Activated CD4-positive, alpha-beta memory T cell treated with anti-CD3 and anti-CD28 coated beads, Interleukin-2, amount 10 ng/mL, durations not matched to agents 7 days and 5 days (primary cell): Measurements from ENCODE around the gene LCT. TPM values are rescaled to one million over a fixed set of nuclear protein-coding genes. Genes with fewer than 3 reads are reported as not detected.
A peak's percentile ranks its signal among the peaks of the same experiment; 100 is the strongest.

Experiments
- CTCF ChIA-PET: fragments of 350-600 bp; sonication (Branson Sonifier 250); formaldehyde crosslinking; loops from one replicate; lab custom pipeline; 2021; ENCODE audit warnings: antibody characterized with exemption, inconsistent platforms; lab: Charles Lee
- POLR2A ChIA-PET: fragments of 350-600 bp; sonication (Branson Sonifier 250); formaldehyde crosslinking; loops from one replicate; lab custom pipeline; 2021; ENCODE audit warnings: antibody characterized with exemption; lab: Charles Lee
- DNase-seq: peaks from one replicate; pipeline ENCODE4 v3.0.0-alpha.2; 2020
- H3K27ac Mint-ChIP-seq: one replicate; pipeline ENCODE4 v1.8.0; 2021; ENCODE audit warnings: mild to moderate bottlenecking, mixed read lengths
- H3K27me3 Mint-ChIP-seq: one replicate; pipeline ENCODE4 v1.8.0; 2021; ENCODE audit warnings: mixed read lengths
- H3K36me3 Mint-ChIP-seq: one replicate; pipeline ENCODE4 v1.8.0; 2021; ENCODE audit warnings: low read depth, mixed read lengths
- H3K4me1 Mint-ChIP-seq: one replicate; pipeline ENCODE4 v1.8.0; 2021; ENCODE audit warnings: mixed read lengths
- H3K4me3 Mint-ChIP-seq: one replicate; pipeline ENCODE4 v1.8.0; 2021; ENCODE audit warnings: mild to moderate bottlenecking, mixed read lengths
- H3K9me3 Mint-ChIP-seq: one replicate; pipeline ENCODE4 v1.8.0; 2021; ENCODE audit warnings: mixed read lengths
- total RNA-seq, 2 experiments: library from RNA; stranded (reverse); gene quantifications; one replicate each; pipeline ENCODE4 v1.2.3, GENCODE V29; 2021

LCT gene
- total RNA-seq, 2 experiments from 2014 or later, result 0.08 to 0.13 TPM

GRCh38 chr2:135851858-135852257 lies 14.9 kb upstream of the LCT start:
- Mint-ChIP-seq H3K27ac (no peak overlapping the region), H3K9me3 (no peaks in the 10 kb centered on the region), H3K4me1 (peaks cover 6% of the 10 kb centered on the region), H3K4me3 (no peak overlapping the region), H3K36me3 (peaks cover 81% of the 10 kb centered on the region), H3K27me3 (no peaks in the 10 kb centered on the region)
- POLR2A ChIA-PET, result interaction anchor here (0.9 to 1.1 kb wide), 3 partner anchors 14 to 25 kb away, joined by 3 to 5 read pairs (median 3); partner anchors contain the start of gene MCM6
- CTCF ChIA-PET, result no interaction called here
- DNase-seq, result no peak

- H3K36me3 Mint-ChIP-seq, result peaks cover 76% of the 10 kb centered on the region
- H3K27me3 Mint-ChIP-seq, result no peaks in the 10 kb centered on the region
- DNase-seq, result no peak
- H3K27ac Mint-ChIP-seq, result no peak overlapping the region
- H3K9me3 Mint-ChIP-seq, result no peaks in the 10 kb centered on the region
- peaks cover 6% of the 10 kb centered on the region for H3K4me1 Mint-ChIP-seq
- ChIA-PET CTCF (interaction anchor here (1.0 kb wide), 1 partner anchor 533 kb away, joined by 3 read pairs; no protein-coding TSS in a partner anchor), POLR2A (interaction anchor here (0.9 to 1.1 kb wide), 3 partner anchors 13 to 25 kb away, joined by 3 to 5 read pairs (median 3); partner anchors contain the start of gene MCM6)
- H3K4me3 Mint-ChIP-seq, result no peak overlapping the region
Observed at GRCh38 chr2:135850892-135851668, 14.1 kb upstream of the LCT start.

GRCh38 chr2:135849087-135849486 lies 12.1 kb upstream of the LCT start:
- Mint-ChIP-seq H3K9me3 (no peaks in the 10 kb centered on the region), H3K36me3 (peaks cover 81% of the 10 kb centered on the region), H3K4me1 (peaks cover 6% of the 10 kb centered on the region), H3K27me3 (no peaks in the 10 kb centered on the region), H3K4me3 (no peak overlapping the region), H3K27ac (peak overlapping the region; percentile 9)
- ChIA-PET CTCF (no interaction called here), POLR2A (no interaction called here)
- no peak for DNase-seq

GRCh38 chr2:135845997-135846396 lies 9.0 kb upstream of the LCT start:
- POLR2A ChIA-PET, result no interaction called here

DNA sequence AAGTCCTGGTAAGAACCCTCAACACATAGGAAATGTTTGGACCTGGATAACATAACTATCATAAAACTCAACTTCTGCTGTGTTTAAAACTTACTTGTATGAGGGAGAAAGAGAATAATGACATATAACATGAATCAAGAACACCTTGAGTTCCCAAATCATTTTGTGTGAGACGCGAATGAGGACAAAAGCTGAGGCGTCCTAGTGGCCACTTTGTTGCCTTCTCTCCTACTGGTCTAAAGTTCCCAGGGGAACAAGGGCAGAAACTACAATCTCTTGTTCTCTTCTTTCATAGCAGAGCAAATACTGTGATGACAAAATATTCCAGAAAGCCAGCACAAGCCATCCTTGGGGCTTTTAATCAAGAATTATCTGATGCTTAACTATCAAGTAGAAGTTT lies 8.3 kb upstream of the LCT start:
- Mint-ChIP-seq H3K4me3 (no peak overlapping the region), H3K27ac (no peak overlapping the region), H3K27me3 (no peaks in the 10 kb centered on the region), H3K4me1 (peaks cover 24% of the 10 kb centered on the region), H3K9me3 (no peaks in the 10 kb centered on the region), H3K36me3 (peaks cover 80% of the 10 kb centered on the region)
- ChIA-PET CTCF (interaction anchor here (1.0 kb wide), 1 partner anchor 14 kb away, joined by 3 read pairs; no protein-coding TSS in a partner anchor), POLR2A (no interaction called here)
- no peak for DNase-seq

More at GRCh38 chr2:135845997-135846396, 9.0 kb upstream of the LCT start:
- Mint-ChIP-seq H3K9me3 (no peaks in the 10 kb centered on the region), H3K36me3 (peaks cover 81% of the 10 kb centered on the region), H3K27me3 (no peaks in the 10 kb centered on the region), H3K27ac (no peak overlapping the region), H3K4me3 (no peak overlapping the region), H3K4me1 (peaks cover 18% of the 10 kb centered on the region)
- CTCF ChIA-PET, result no interaction called here
- no peak for DNase-seq

- CTCF ChIA-PET, result interaction anchor here (0.6 to 1.0 kb wide), 2 partner anchors 15 to 62 kb away, joined by 3 to 4 read pairs; no protein-coding TSS in a partner anchor
- Mint-ChIP-seq H3K4me1 (peaks cover 24% of the 10 kb centered on the region), H3K4me3 (no peak overlapping the region), H3K36me3 (peaks cover 78% of the 10 kb centered on the region), H3K27me3 (no peaks in the 10 kb centered on the region), H3K27ac (no peak overlapping the region), H3K9me3 (no peaks in the 10 kb centered on the region)
- DNase-seq, result no peak
- POLR2A ChIA-PET, result interaction anchor here (1.2 to 1.6 kb wide), 2 partner anchors 19 to 24 kb away, joined by 3 to 4 read pairs; no protein-coding TSS in a partner anchor
Observed at GRCh38 chr2:135844301-135844895, 7.4 kb upstream of the LCT start.

DNA sequence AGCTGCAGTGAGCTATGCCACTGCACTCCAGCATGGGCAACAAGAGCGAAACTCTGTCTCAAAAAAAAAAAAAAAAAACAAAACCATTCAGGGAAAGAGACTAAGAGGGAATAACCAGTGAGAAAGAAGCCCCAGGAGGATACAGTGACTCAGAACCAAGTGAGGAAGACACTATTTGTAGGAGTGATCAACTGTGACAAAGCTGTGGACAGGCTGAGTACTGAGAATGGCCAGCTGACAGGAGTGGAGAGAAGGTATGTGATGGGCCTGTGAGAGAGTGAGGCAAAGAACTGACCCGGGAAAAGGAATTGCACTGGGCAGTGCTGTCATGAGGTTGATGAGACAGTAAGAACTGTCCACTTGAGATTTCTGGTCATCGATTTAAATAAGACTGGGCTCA lies 6.7 kb upstream of the LCT start:
- Mint-ChIP-seq H3K27me3 (no peaks in the 10 kb centered on the region), H3K36me3 (peaks cover 71% of the 10 kb centered on the region), H3K4me3 (no peak overlapping the region), H3K4me1 (peaks cover 20% of the 10 kb centered on the region), H3K9me3 (no peaks in the 10 kb centered on the region), H3K27ac (no peak overlapping the region)
- ChIA-PET CTCF (interaction anchor here (1.1 kb wide), 1 partner anchor 46 kb away, joined by 3 read pairs; no protein-coding TSS in a partner anchor), POLR2A (interaction anchor here (1.2 to 1.6 kb wide), 2 partner anchors 20 to 23 kb away, joined by 3 to 4 read pairs; no protein-coding TSS in a partner anchor)
- no peak for DNase-seq

DNA sequence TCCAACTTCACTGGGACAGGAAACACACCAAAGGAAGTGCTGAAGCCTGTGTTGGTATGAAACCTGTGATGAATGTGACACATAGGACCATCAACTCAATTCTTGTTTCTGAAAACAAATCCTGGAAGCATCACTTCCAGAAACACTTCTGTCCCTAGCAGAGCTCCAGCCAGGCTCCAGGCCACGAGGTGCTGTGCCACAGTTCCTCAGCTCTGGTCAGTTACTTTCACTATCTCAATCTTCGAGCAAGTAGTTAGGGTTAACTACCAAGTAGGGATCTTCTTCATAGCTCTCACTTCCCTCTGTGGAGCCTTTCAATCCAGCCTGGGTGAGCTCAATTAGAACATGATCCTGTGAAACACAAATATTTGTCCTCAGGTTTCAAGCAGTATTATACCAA lies 3.6 kb upstream of the LCT start:
- H3K4me1 Mint-ChIP-seq, result peaks cover 28% of the 10 kb centered on the region
- POLR2A ChIA-PET, result interaction anchor here (1.3 to 2.2 kb wide), 2 partner anchors 20 to 34 kb away, joined by 3 to 9 read pairs; no protein-coding TSS in a partner anchor
- peak overlapping the region; percentile 34 for H3K27ac Mint-ChIP-seq
- no peaks in the 10 kb centered on the region for H3K27me3 Mint-ChIP-seq
- CTCF ChIA-PET, result interaction anchor here (3.3 kb wide), 1 partner anchor 43 kb away, joined by 10 read pairs; no protein-coding TSS in a partner anchor
- H3K4me3 Mint-ChIP-seq, result no peak overlapping the region
- DNase-seq, result no peak
- no peaks in the 10 kb centered on the region for H3K9me3 Mint-ChIP-seq
- peaks cover 61% of the 10 kb centered on the region for H3K36me3 Mint-ChIP-seq

DNA sequence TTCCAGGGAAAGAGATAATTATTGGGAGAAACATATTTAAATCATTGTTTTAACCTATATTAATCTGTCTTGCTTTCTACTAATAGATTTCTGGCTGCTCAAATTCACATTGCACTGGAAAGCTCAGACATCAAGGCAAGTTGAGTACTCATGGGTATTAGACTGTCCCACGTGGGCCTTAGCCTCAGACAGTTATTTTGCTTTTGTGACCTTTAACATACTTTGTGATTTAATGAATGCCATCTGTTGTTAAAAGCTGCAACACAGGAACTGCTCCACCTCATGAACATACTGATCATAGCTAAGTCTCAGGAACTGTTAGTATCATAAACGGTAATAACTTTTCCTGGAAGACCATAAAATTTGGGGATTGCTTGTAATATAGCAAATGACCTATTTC lies 2.7 kb upstream of the LCT start:
- Mint-ChIP-seq H3K27ac (no peak overlapping the region), H3K4me3 (no peak overlapping the region)
- POLR2A ChIA-PET, result no interaction called here

GRCh38 chr2:135838502-135838901 lies 1.5 kb upstream of the LCT start:
- no peak for DNase-seq
- Mint-ChIP-seq H3K27ac (no peak overlapping the region), H3K4me1 (peaks cover 29% of the 10 kb centered on the region), H3K4me3 (no peak overlapping the region), H3K27me3 (no peaks in the 10 kb centered on the region), H3K9me3 (no peaks in the 10 kb centered on the region), H3K36me3 (peaks cover 43% of the 10 kb centered on the region)
- ChIA-PET CTCF (interaction anchor here (0.6 to 1.6 kb wide), 2 partner anchors 20 to 41 kb away, joined by 3 to 5 read pairs; no protein-coding TSS in a partner anchor), POLR2A (interaction anchor here (1.0 to 1.1 kb wide), 2 partner anchors 13 to 26 kb away, joined by 3 read pairs; no protein-coding TSS in a partner anchor)

More for the DNA sequence above, 2.7 kb upstream of the LCT start:
- no peak for DNase-seq
- peaks cover 29% of the 10 kb centered on the region for H3K4me1 Mint-ChIP-seq
- CTCF ChIA-PET, result interaction anchor here (0.6 to 3.3 kb wide), 3 partner anchors 21 to 42 kb away, joined by 3 to 10 read pairs (median 5); no protein-coding TSS in a partner anchor
- H3K36me3 Mint-ChIP-seq, result peaks cover 55% of the 10 kb centered on the region
- no peaks in the 10 kb centered on the region for H3K27me3 Mint-ChIP-seq
- no peaks in the 10 kb centered on the region for H3K9me3 Mint-ChIP-seq

DNA sequence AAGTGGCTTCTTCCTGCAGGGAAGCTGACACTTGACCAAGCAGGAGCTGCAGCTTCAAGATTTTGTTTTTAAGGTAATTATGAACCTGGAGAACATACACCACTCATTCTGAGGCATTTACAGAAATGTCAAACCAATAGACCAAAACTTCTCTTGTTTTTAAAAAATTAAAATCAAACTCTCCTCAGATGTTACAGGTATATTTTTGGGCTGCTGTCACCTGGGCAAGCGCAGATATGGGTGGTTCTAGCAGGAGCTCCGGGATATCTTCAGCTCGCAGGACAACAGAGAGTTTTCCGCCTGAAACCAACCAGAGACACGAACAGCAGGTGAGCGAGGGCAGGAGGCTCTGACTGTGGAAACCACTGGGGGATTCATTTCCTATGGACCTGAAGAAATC lies 4.1 kb downstream of the LCT start:
- Mint-ChIP-seq H3K27ac (no peak overlapping the region), H3K36me3 (peaks cover 8% of the 10 kb centered on the region), H3K4me1 (peaks cover 9% of the 10 kb centered on the region), H3K9me3 (no peaks in the 10 kb centered on the region), H3K4me3 (no peak overlapping the region), H3K27me3 (no peaks in the 10 kb centered on the region)
- ChIA-PET POLR2A (interaction anchor here (1.2 kb wide), 1 partner anchor 42 kb away, joined by 4 read pairs; no protein-coding TSS in a partner anchor), CTCF (no interaction called here)
- DNase-seq, result no peak

GRCh38 chr2:135831180-135831812 lies 5.7 kb downstream of the LCT start:
- no peaks in the 10 kb centered on the region for H3K9me3 Mint-ChIP-seq
- H3K27me3 Mint-ChIP-seq, result no peaks in the 10 kb centered on the region
- no peak overlapping the region for H3K4me3 Mint-ChIP-seq
- no peak overlapping the region for H3K27ac Mint-ChIP-seq
- H3K36me3 Mint-ChIP-seq, result peaks cover 2% of the 10 kb centered on the region
- ChIA-PET POLR2A (no interaction called here), CTCF (no interaction called here)
- H3K4me1 Mint-ChIP-seq, result peaks cover 6% of the 10 kb centered on the region
- no peak for DNase-seq
